Fibroblast of lung (primary cell): ENCODE results near the gene DGAT2L6. TPM values are rescaled to one million over a fixed set of nuclear protein-coding genes. Genes with fewer than 3 reads are reported as not detected.

Experiments used
- DNase-seq, 2 donors: peaks; one replicate each; pipeline versions ENCODE4 v3.0.0 to v3.0.0-alpha.2; 2010; ENCODE audit warnings: low read depth in 2 of 2
- H2AFZ ChIP-seq: 2 replicates; pipeline ENCODE4 v1.5.1; 2012; ENCODE audit warnings: low read length, control low read depth, inconsistent platforms
- H3K27ac ChIP-seq: 2 replicates; pipeline ENCODE4 v1.5.1; 2011; ENCODE audit warnings: low read length, control low read depth; ENCODE audit not compliant: insufficient read depth
- H3K27me3 ChIP-seq: 2 replicates; pipeline ENCODE4 v1.5.1; 2011; ENCODE audit warnings: mild to moderate bottlenecking, low read length; ENCODE audit not compliant: control insufficient read depth, insufficient read depth
- H3K36me3 ChIP-seq: 2 replicates; pipeline ENCODE4 v1.5.1; 2011; ENCODE audit warnings: low read length; ENCODE audit not compliant: control insufficient read depth, insufficient read depth
- H3K4me1 ChIP-seq: 2 replicates; pipeline ENCODE4 v1.5.1; 2011; ENCODE audit warnings: low read length; ENCODE audit not compliant: control insufficient read depth, insufficient read depth; ENCODE audit errors: extremely low read depth
- H3K4me2 ChIP-seq: 2 replicates; pipeline ENCODE4 v1.5.1; 2011; ENCODE audit warnings: low read length, control low read depth; ENCODE audit not compliant: insufficient read depth; ENCODE audit errors: extremely low read depth
- H3K4me3 ChIP-seq, 4 experiments: fragments of 200-600 bp in 1 of 4; sonication (generic) in 1 of 4; replicated peaks in 1 of 4; 2 replicates each; pipeline ENCODE4 v1.5.1; 2011 to 2016; ENCODE audit warnings: low read length in 4 of 4, low read depth in 3 of 4, mild to moderate bottlenecking in 3 of 4, control low read depth in 2 of 4, inconsistent platforms in 1 of 4, mixed read lengths in 1 of 4; ENCODE audit not compliant: insufficient read depth in 1 of 4; ENCODE audit errors: control extremely low read depth in 1 of 4
- H3K79me2 ChIP-seq: 2 replicates; pipeline ENCODE4 v1.5.1; 2012; ENCODE audit warnings: mild to moderate bottlenecking, low read length, inconsistent platforms; ENCODE audit not compliant: control insufficient read depth, insufficient read depth
- H3K9ac ChIP-seq: 2 replicates; pipeline ENCODE4 v1.5.1; 2011; ENCODE audit warnings: mild to moderate bottlenecking, low read length, control low read depth; ENCODE audit not compliant: insufficient read depth
- H3K9me3 ChIP-seq: 2 replicates; pipeline ENCODE4 v1.5.1; 2012; ENCODE audit warnings: low read depth, low read length; ENCODE audit not compliant: control insufficient read depth, insufficient read depth
- H4K20me1 ChIP-seq: 2 replicates; pipeline ENCODE4 v1.5.1; 2011; ENCODE audit warnings: low read length; ENCODE audit not compliant: control insufficient read depth, insufficient read depth; ENCODE audit errors: extremely low read depth
- CTCF ChIP-seq, 2 donors: IDR thresholded peaks in 1 of 2; conservative IDR thresholded peaks in 1 of 2; 1 replicate in 1 of 2; 2 replicates in 1 of 2; pipeline ENCODE4 v1.5.1; 2011 to 2012; ENCODE audit warnings: low read length in 2 of 2, control low read depth in 1 of 2, inconsistent platforms in 1 of 2, low read depth in 1 of 2, mild to moderate bottlenecking in 1 of 2
- EZH2 ChIP-seq: IDR thresholded peaks from 2 replicates; pipeline ENCODE4 v1.5.1; 2012; ENCODE audit warnings: low read length, control low read depth, mild to moderate bottlenecking; ENCODE audit errors: missing control alignments
- polyA minus RNA-seq: library from RNA; depleted of rRNA, polyadenylated mRNA; stranded (reverse); fragments of >200 nt; gene quantifications from 2 replicates; pipeline ENCODE4 v1.2.3, GENCODE V29; 2011; ENCODE audit warnings: low replicate concordance
- polyA plus RNA-seq, 2 donors: library from polyadenylated mRNA; depleted of rRNA in 1 of 2; stranded (reverse) in 1 of 2; unstranded in 1 of 2; fragments of >200 nt; gene quantifications; 2 replicates each; pipeline ENCODE4 v1.2.1, GENCODE V29; 2011 to 2012; ENCODE audit warnings: missing spikeins in 1 of 2
- total RNA-seq: library from RNA; depleted of rRNA; stranded (reverse); fragments of >200 nt; gene quantifications from 2 replicates; pipeline ENCODE4 v1.2.1, GENCODE V29; 2014

The DGAT2L6 gene
- total RNA-seq, result not detected in 2 replicates
- polyA plus RNA-seq, result not detected in 2 replicates
- polyA plus RNA-seq (2012), result not detected in 2 replicates
- not detected in 2 replicates for polyA minus RNA-seq

DNA sequence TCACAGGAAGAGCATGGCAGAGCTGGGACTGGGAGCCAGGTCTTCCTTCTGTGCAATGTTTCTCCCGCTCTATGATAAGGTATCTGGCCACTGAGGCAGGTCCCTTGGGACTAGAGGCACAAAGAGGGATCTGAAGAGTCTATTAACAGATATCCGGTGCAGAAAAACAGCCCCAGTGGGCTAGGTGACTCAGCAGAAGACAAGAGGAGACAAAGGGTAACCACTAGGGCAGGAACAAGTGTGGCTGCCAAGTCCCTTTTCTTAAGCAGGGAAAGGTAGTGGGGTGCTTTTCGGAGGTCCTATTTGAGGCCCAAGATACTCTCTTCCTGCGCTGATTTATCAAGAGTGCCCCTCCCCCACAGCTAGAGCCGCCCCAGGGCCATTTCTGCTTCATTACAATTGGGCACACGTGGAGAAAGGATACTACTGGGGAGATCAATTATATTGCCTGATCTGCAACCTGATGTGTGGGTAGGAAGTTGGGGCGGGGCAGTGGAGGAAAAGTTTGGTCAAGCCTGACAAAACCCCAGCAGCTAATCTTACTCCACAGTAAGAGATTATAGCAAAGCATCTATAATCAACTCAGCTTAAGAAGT lies at the start of gene DGAT2L6:
Gene DGAT2L6 (plus strand): TSS at position 546 of the 596 bp plus-strand sequence. CDS start 100 bp downstream, outside the sequence.
- no peak for TF ChIP-seq CTCF (conservative IDR thresholded peaks at IDR 0.05 in 1 of 2, IDR thresholded peaks at IDR 0.05 in 1 of 2; ENCODE audit: low read depth in 1 of 2, low read length in 2 of 2)
- TF ChIP-seq EZH2, result no peak
- no peak within 1 kb of the TSS for H3K4me3 ChIP-seq
- H3K4me1 ChIP-seq, result no peaks in the 10 kb centered on the region
- no peaks in the 10 kb centered on the region for H3K9me3 ChIP-seq
- DNase-seq, result peak in 1 of 2 donors; percentile 14
- no peak within 1 kb of the TSS for H3K4me2 ChIP-seq
- no peak within 1 kb of the TSS for H2AFZ ChIP-seq
- H3K36me3 ChIP-seq, result no peaks in the 10 kb centered on the region
- H3K9ac ChIP-seq, result no peak within 1 kb of the TSS
- H3K27me3 ChIP-seq, result no peaks in the 10 kb centered on the region
- no peaks in the 10 kb centered on the region for H3K79me2 ChIP-seq
- H4K20me1 ChIP-seq, result no peaks in the 10 kb centered on the region
- no peak within 1 kb of the TSS for H3K27ac ChIP-seq

DNA sequence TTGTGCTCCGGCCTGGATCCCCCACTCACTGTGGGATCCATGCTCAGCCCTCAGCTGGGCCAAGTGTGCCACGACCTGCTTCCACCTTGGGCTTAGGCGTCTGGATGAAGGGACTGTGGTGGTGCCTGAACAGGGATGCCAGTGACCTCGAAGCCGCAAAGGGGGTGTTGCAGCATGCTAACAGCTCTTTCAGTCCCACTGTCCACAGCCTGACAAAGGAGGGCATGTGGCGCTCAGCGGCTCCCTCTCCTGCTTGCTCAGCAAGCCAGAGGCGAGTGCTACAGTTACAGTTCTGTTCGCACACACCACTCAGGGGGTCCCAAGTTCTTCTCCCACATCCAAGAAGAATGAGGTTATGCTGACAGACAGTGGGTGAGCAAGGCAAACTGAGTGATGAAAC lies 49.2 kb upstream of the DGAT2L6 start:
- H3K4me3 ChIP-seq, result no peak overlapping the region
- DNase-seq, result no peak
- no peaks in the 10 kb centered on the region for H3K36me3 ChIP-seq
- no peak overlapping the region for H3K27ac ChIP-seq
- H2AFZ ChIP-seq, result no peak overlapping the region
- no peaks in the 10 kb centered on the region for H3K79me2 ChIP-seq
- H4K20me1 ChIP-seq, result no peaks in the 10 kb centered on the region
- H3K4me1 ChIP-seq, result no peaks in the 10 kb centered on the region
- no peak for TF ChIP-seq CTCF (conservative IDR thresholded peaks at IDR 0.05 in 1 of 2, IDR thresholded peaks at IDR 0.05 in 1 of 2; ENCODE audit: low read depth in 1 of 2, low read length in 2 of 2)
- no peak for TF ChIP-seq EZH2
- H3K9ac ChIP-seq, result no peak overlapping the region
- H3K27me3 ChIP-seq, result no peaks in the 10 kb centered on the region
- H3K4me2 ChIP-seq, result no peak overlapping the region
- H3K9me3 ChIP-seq, result no peaks in the 10 kb centered on the region

DNA sequence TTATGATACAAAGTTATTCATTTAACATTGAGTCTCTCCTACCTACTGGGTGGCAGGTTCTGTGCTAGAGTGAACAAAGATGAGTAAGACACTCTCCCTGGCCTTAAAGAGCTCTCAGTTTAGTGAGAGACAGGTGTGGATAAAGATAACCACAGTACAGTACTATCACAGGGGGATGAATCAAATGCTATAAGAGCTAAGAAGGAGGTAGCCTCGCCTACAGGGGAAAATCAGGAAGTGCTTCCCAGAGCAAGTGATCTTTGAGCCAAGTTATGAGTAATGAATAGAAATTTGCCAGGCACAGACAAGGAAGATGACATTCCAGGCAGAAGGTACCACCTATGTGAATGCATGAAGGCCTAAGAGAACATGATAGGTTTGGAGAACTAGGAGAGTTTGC lies 47.5 kb upstream of the DGAT2L6 start:
- DNase-seq, result peak in 1 of 2 donors; percentile 6
- no peak overlapping the region for H3K27ac ChIP-seq
- no peaks in the 10 kb centered on the region for H3K9me3 ChIP-seq
- TF ChIP-seq EZH2, result no peak
- no peak for TF ChIP-seq CTCF (conservative IDR thresholded peaks at IDR 0.05 in 1 of 2, IDR thresholded peaks at IDR 0.05 in 1 of 2; ENCODE audit: low read depth in 1 of 2, low read length in 2 of 2)
- H3K4me1 ChIP-seq, result peaks cover 3% of the 10 kb centered on the region
- H3K79me2 ChIP-seq, result peaks cover 10% of the 10 kb centered on the region
- H3K36me3 ChIP-seq, result no peaks in the 10 kb centered on the region
- H4K20me1 ChIP-seq, result no peaks in the 10 kb centered on the region
- no peak overlapping the region for H3K9ac ChIP-seq
- no peaks in the 10 kb centered on the region for H3K27me3 ChIP-seq
- H3K4me3 ChIP-seq, result no peak overlapping the region
- H3K4me2 ChIP-seq, result no peak overlapping the region
- no peak overlapping the region for H2AFZ ChIP-seq
